ENCODE data around the gene TBC1D14.

The TBC1D14 gene

DNA sequence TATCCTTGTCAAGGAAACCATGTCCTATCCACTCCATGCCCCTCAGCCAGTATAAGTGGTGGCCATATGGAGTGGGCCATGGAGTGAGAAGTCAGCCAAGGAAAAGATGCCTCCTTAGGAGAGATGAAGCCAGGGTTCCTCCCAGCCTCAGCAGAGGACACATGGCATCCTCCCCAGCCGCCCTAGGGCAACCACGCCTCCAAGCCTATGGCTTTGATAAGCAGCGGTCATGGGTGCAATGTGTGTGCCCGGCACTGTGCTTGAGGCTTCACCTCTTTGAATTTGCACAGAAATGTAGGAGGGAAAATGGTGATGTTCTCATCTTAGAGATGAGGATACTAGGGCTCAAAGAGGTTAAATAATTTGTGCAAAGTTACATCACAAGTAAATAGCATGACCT, 34.6 kb upstream of the TBC1D14 start:
- Histone ChIP-seq H3K9me3 (no peaks in the 10 kb centered on the region), H3K4me1 (no peaks in the 10 kb centered on the region), H3K4me3 (ENCODE audit: low read depth, low read length) (no peak overlapping the region), H3K36me3 (peaks cover 35% of the 10 kb centered on the region), H3K27me3 (no peaks in the 10 kb centered on the region)
- no peak for DNase-seq
- TF ChIP-seq, protein P1, sequence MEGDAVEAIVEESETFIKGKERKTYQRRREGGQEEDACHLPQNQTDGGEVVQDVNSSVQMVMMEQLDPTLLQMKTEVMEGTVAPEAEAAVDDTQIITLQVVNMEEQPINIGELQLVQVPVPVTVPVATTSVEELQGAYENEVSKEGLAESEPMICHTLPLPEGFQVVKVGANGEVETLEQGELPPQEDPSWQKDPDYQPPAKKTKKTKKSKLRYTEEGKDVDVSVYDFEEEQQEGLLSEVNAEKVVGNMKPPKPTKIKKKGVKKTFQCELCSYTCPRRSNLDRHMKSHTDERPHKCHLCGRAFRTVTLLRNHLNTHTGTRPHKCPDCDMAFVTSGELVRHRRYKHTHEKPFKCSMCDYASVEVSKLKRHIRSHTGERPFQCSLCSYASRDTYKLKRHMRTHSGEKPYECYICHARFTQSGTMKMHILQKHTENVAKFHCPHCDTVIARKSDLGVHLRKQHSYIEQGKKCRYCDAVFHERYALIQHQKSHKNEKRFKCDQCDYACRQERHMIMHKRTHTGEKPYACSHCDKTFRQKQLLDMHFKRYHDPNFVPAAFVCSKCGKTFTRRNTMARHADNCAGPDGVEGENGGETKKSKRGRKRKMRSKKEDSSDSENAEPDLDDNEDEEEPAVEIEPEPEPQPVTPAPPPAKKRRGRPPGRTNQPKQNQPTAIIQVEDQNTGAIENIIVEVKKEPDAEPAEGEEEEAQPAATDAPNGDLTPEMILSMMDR (IDR thresholded peaks at IDR 0.05; ENCODE audit: low read depth, low read length): no peak

DNA sequence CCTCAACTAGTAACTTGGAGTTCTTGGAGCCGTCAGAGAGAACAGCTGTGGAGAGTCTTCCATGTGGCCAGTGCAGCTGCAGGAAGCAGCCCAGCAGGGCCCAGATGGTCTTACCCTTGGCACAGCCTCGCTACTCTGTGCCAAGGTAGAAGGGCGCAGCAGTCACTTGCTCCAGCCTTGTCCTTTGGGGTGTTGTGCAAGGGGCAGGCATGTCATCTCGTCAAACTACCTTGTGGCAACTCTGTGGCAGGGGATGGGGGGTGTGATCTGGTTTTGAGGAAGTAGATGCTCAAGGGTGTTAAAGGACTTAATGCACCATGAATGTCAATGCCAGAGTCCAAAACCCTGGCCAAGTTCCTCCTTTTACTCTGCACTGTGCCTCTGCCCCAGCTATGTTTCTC, 34.2 kb upstream of the TBC1D14 start:
- no peaks in the 10 kb centered on the region for H3K4me1 ChIP-seq
- peaks cover 35% of the 10 kb centered on the region for H3K36me3 ChIP-seq
- TF ChIP-seq, protein P1 (IDR thresholded peaks at IDR 0.05; ENCODE audit: low read depth, low read length): no peak
- H3K27me3 ChIP-seq: no peaks in the 10 kb centered on the region
- H3K9me3 ChIP-seq: no peaks in the 10 kb centered on the region
- H3K4me3 ChIP-seq (ENCODE audit: low read depth, low read length): no peak overlapping the region
- DNase-seq: no peak

DNA sequence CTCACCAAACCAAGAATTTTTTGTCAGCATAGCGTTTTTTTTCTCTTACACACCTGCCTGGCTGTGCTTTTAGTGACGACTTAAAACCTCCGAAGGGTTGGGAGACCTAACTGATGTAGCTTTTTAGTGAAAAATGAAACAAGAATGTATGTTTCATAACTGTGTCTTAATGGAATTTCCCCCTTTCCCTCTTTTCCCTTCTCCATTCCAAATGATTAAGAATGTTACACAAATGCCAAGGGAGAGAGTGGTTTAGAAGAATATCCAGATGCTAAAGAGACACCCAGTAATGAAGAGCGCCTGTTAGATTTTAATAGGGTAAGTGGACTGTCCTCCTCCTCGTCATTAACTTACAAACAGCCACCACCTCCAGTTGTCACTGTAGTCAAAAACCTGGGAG, 33.2 kb upstream of the TBC1D14 start:
- TF ChIP-seq, protein P1 (IDR thresholded peaks at IDR 0.05; ENCODE audit: low read depth, low read length): no peak
- H3K9me3 ChIP-seq: no peaks in the 10 kb centered on the region
- no peak overlapping the region for H3K4me3 ChIP-seq (ENCODE audit: low read depth, low read length)
- no peak for DNase-seq
- H3K36me3 ChIP-seq: peaks cover 40% of the 10 kb centered on the region
- H3K4me1 ChIP-seq: no peaks in the 10 kb centered on the region
- H3K27me3 ChIP-seq: no peaks in the 10 kb centered on the region

DNA sequence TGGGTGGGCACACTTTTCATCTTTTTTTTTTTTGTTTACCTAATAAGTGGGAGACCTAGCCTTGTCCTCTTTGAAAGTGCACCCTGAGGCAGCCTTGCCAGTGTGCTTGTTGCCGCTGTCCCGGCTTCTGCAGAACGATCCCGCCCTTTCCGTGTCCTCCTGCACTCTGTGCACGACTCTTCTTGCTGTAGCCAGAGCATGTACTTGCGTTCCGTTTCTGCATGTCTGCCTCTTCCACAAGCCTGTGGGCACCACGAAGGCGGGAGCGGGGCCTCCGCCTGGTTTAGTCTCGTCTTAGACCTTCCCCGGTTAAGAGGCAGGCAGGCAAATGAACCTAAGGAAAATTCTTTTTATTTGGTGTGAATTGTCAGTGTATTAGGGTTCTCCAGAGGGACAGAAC, 32.6 kb upstream of the TBC1D14 start:
- Histone ChIP-seq H3K36me3 (peaks cover 40% of the 10 kb centered on the region), H3K4me3 (ENCODE audit: low read depth, low read length) (no peak overlapping the region), H3K4me1 (no peaks in the 10 kb centered on the region), H3K9me3 (no peaks in the 10 kb centered on the region), H3K27me3 (no peaks in the 10 kb centered on the region)
- TF ChIP-seq, protein P1 (IDR thresholded peaks at IDR 0.05; ENCODE audit: low read depth, low read length): no peak
- DNase-seq: no peak

DNA sequence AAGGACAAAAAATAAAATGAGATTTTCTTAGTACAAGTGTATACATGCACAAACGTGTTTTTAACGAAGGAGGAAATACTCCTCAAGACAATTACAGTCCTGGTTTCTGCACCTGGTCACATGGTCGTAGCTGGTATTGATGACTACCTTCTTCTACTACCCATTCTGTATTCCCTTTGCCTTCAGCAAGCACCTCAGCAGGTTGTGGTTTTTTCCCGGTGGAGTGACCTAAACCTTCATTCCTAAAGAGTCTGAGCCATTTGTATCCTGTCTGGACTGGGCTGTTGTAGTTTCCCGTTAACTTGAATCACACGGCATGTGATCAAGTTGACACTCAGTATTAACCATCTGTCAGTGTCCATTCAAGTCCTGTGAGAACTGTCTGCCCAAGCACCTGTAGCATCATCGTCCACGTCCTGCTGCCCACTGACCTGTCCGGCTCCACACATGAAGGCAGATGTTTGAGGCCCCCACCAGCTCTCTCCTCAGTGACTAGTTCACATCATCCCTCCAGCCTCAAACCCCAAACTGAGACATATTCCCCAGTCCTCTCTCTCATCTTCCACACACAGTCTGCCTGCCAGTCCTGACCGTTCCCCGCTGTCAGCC, 31.1 kb upstream of the TBC1D14 start:
- Histone ChIP-seq H3K36me3 (peaks cover 49% of the 10 kb centered on the region), H3K27me3 (no peaks in the 10 kb centered on the region), H3K9me3 (no peaks in the 10 kb centered on the region), H3K4me1 (no peaks in the 10 kb centered on the region), H3K4me3 (ENCODE audit: low read depth, low read length) (no peak overlapping the region)
- TF ChIP-seq, protein P1 (IDR thresholded peaks at IDR 0.05; ENCODE audit: low read depth, low read length): no peak
- DNase-seq: no peak

DNA sequence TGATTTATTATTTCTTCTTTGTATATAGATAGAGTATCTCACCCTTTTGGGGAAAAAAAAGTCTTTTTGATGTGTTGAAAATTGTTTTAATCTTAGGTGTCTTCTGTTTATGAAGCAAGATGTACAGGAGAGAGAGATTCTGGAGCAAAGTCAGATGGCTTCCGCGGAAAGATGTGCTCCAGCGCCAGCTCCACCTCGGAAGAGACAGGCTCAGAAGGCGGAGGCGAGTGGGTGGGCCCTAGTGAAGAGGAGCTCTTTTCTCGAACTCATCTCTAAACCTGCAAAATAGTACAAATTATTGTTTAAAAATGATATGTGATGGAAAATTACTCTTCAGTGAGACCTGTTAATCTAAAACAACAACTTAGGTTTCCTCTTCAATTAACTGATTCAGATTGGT, 28.9 kb upstream of the TBC1D14 start:
- peaks cover 44% of the 10 kb centered on the region for H3K36me3 ChIP-seq
- no peaks in the 10 kb centered on the region for H3K9me3 ChIP-seq
- no peaks in the 10 kb centered on the region for H3K27me3 ChIP-seq
- no peak overlapping the region for H3K4me3 ChIP-seq (ENCODE audit: low read depth, low read length)
- no peaks in the 10 kb centered on the region for H3K4me1 ChIP-seq
- TF ChIP-seq, protein P1 (IDR thresholded peaks at IDR 0.05; ENCODE audit: low read depth, low read length): no peak
- DNase-seq: no peak

Data from BE2C (cell line).